HEK293 (cell line): ENCODE data around the gene SUDS3.
A peak's percentile ranks its signal among the peaks of the same experiment; 100 is the strongest.
"Not testable (repeated sequence)": the region's sequence is repeated elsewhere in the genome, so short reads cannot be mapped to it uniquely, and the experiment has no call there.

Experiments
- CTCF ChIA-PET: fragments of 350-600 bp; formaldehyde crosslinking; extraction: SDS; loops from one replicate; lab custom pipeline; 2021; ENCODE audit warnings: antibody characterized with exemption; lab: Yijun Ruan, JAX
- POLR2A ChIA-PET: fragments of 300-600 bp; formaldehyde crosslinking; extraction: SDS; loops from one replicate; lab custom pipeline; 2020; ENCODE audit warnings: antibody characterized with exemption, inconsistent platforms; lab: Yijun Ruan, JAX
- H3K27ac ChIP-seq: fragments of 200-500 bp; sonication (Bioruptor generic); 2 replicates; pipeline ENCODE4 v1.5.1; 2014; ENCODE audit warnings: low read depth, low read length, control low read depth, inconsistent platforms; ENCODE audit errors: extremely low read depth
- H3K36me3 ChIP-seq, 2 experiments: fragments of 200-500 bp in 1 of 2; sonication (Bioruptor generic) in 1 of 2; 1 replicate in 1 of 2; 2 replicates in 1 of 2; pipeline ENCODE4 v1.5.1; 2014 to 2017; ENCODE audit warnings: inconsistent platforms in 2 of 2, low read length in 2 of 2; ENCODE audit not compliant: control insufficient read depth in 2 of 2, insufficient read depth in 1 of 2
- H3K4me1 ChIP-seq: fragments of 200-500 bp; sonication (Bioruptor generic); 2 replicates; pipeline ENCODE4 v1.5.1; 2014; ENCODE audit warnings: mild to moderate bottlenecking, low read length, inconsistent platforms; ENCODE audit not compliant: control insufficient read depth, insufficient read depth
- H3K4me3 ChIP-seq: 2 replicates; pipeline ENCODE4 v1.5.1; 2011; ENCODE audit warnings: low read depth, mild to moderate bottlenecking, control low read depth, low read length, moderate library complexity
- H3K9me3 ChIP-seq: fragments of 200-500 bp; sonication (Bioruptor generic); 2 replicates; pipeline ENCODE4 v1.5.1; 2014; ENCODE audit warnings: low read depth, low read length, inconsistent platforms; ENCODE audit not compliant: control insufficient read depth, insufficient read depth
- GLI4 ChIP-seq: fragments of 450-650 bp; formaldehyde crosslinking; IDR thresholded peaks from 2 replicates; pipeline ENCODE4 v1.5.1; 2016; ENCODE audit warnings: missing biosample characterization, missing genetic modification characterization
- KLF7 ChIP-seq: fragments of 450-650 bp; formaldehyde crosslinking; IDR thresholded peaks from 2 replicates; pipeline ENCODE4 v1.5.1; 2016; ENCODE audit warnings: missing biosample characterization, missing genetic modification characterization, borderline replicate concordance
- SP2 ChIP-seq: fragments of 450-650 bp; formaldehyde crosslinking; IDR thresholded peaks from 2 replicates; pipeline ENCODE4 v1.5.1; 2016; ENCODE audit warnings: missing biosample characterization, missing genetic modification characterization
- ZEB2 ChIP-seq: fragments of 450-650 bp; formaldehyde crosslinking; IDR thresholded peaks from 2 replicates; pipeline ENCODE4 v1.5.1; 2016; ENCODE audit warnings: missing biosample characterization, missing genetic modification characterization
- ZNF133 ChIP-seq: fragments of 450-650 bp; formaldehyde crosslinking; IDR thresholded peaks from 2 replicates; pipeline ENCODE4 v1.5.1; 2016; ENCODE audit warnings: missing biosample characterization, missing genetic modification characterization
- ZNF16 ChIP-seq: fragments of 450-650 bp; formaldehyde crosslinking; IDR thresholded peaks from 2 replicates; pipeline ENCODE4 v1.5.1; 2016; ENCODE audit warnings: low read depth, missing biosample characterization, missing genetic modification characterization
- ZNF19 ChIP-seq: fragments of 450-650 bp; formaldehyde crosslinking; IDR thresholded peaks from 2 replicates; pipeline ENCODE4; 2016; ENCODE audit warnings: missing biosample characterization, missing genetic modification characterization, low read depth
- ZNF2 ChIP-seq: fragments of 450-650 bp; formaldehyde crosslinking; IDR thresholded peaks from 2 replicates; pipeline ENCODE4 v1.5.1; 2016; ENCODE audit warnings: missing biosample characterization, missing genetic modification characterization
- ZNF311 ChIP-seq: fragments of 450-650 bp; formaldehyde crosslinking; IDR thresholded peaks from 2 replicates; pipeline ENCODE4 v1.5.1; 2017; ENCODE audit warnings: missing biosample characterization, missing genetic modification characterization, borderline replicate concordance
- ZNF48 ChIP-seq: fragments of 450-650 bp; formaldehyde crosslinking; IDR thresholded peaks from 2 replicates; pipeline ENCODE4 v1.5.1; 2016; ENCODE audit warnings: missing biosample characterization, missing genetic modification characterization
- ZNF585B ChIP-seq: fragments of 450-650 bp; formaldehyde crosslinking; IDR thresholded peaks from 2 replicates; pipeline ENCODE4 v1.5.1; 2016; ENCODE audit warnings: missing biosample characterization, missing genetic modification characterization
- ZNF610 ChIP-seq: fragments of 450-650 bp; formaldehyde crosslinking; IDR thresholded peaks from 2 replicates; pipeline ENCODE4 v1.5.1; 2016; ENCODE audit warnings: missing biosample characterization, missing genetic modification characterization, borderline replicate concordance
- ZNF629 ChIP-seq: fragments of 450-650 bp; formaldehyde crosslinking; IDR thresholded peaks from 2 replicates; pipeline ENCODE4 v1.5.1; 2017; ENCODE audit warnings: missing biosample characterization, missing genetic modification characterization
- ZNF654 ChIP-seq: fragments of 450-650 bp; formaldehyde crosslinking; IDR thresholded peaks from 2 replicates; pipeline ENCODE4 v1.5.1; 2016; ENCODE audit warnings: low read depth, missing biosample characterization, missing genetic modification characterization
- ZNF785 ChIP-seq: fragments of 450-650 bp; formaldehyde crosslinking; IDR thresholded peaks from 2 replicates; pipeline ENCODE4 v1.5.1; 2016; ENCODE audit warnings: missing biosample characterization, missing genetic modification characterization
- TF ChIP-seq, protein P1 (sequence below): fragments of 450-650 bp; formaldehyde crosslinking; IDR thresholded peaks from 2 replicates; pipeline ENCODE4 v1.5.1; 2016; ENCODE audit warnings: missing biosample characterization, missing genetic modification characterization
- TF ChIP-seq, protein P2 (sequence below): fragments of 450-650 bp; formaldehyde crosslinking; IDR thresholded peaks from 2 replicates; pipeline ENCODE4 v1.5.1; 2016; ENCODE audit warnings: missing biosample characterization, missing genetic modification characterization
- TF ChIP-seq, protein P3 (sequence below): fragments of 450-650 bp; formaldehyde crosslinking; IDR thresholded peaks from 2 replicates; pipeline ENCODE4 v1.5.1; 2016; ENCODE audit warnings: missing biosample characterization, missing genetic modification characterization

SUDS3 gene

DNA sequence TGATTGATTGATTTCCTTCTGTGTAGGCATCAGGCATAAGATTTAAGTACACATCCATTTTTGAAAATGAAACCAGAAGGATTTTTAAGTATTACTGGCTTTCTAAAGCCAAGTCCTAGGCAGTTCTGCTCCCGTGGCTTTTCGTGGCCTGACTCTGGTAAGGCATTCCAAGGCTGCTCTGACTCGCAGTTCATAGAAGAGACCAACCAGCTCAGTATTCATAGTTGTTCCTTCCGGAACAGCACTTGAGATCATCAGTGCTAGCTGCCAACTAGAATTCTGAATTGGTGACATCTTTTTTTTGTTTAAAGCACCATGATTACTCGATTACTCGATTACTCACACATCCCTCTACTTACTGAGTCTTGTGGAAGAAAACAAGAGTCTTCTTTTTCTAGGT lies 25.9 kb downstream of the SUDS3 start (continued):
- no peak for TF ChIP-seq SP2 (tag by site-specific recombination)
- no peak for TF ChIP-seq ZNF2 (tag by site-specific recombination)
- TF ChIP-seq ZNF133, result no peak
- TF ChIP-seq ZNF785 (tag by site-specific recombination), result no peak

DNA sequence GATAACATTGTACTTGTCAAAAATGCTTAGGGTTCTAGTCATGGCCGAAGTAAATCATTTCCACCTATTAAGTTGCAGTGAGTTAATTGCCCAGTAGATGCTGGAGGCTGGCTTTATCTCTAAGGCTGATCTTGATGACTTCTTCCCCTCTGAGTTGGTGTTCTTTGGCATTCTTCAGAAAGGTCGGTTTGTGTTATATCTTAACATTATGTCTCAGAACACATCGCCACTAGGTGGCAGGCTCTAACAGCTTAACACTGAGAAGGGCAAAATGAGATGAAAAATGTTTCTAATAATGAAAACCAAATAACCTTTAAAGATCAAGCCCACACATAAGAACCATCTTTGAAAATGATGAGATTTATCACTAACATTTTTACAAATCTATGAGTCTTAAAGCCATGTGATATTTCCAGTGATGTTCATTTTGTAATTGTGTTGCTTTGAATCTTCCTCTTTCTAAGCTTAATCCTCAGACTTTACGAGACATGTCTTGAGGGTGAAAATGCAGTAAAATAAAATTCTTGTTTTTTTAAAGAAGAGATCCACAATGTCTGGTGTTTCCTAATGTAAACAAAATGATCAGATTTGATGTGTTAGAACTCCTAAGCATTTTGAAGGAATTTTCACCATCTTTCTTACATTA lies 28.6 kb downstream of the SUDS3 start:
- Histone ChIP-seq H3K36me3 (peaks cover 32 to 78% of the 10 kb centered on the region in 2 experiments), H3K27ac (no peak overlapping the region), H3K4me1 (no peaks in the 10 kb centered on the region), H3K4me3 (no peak overlapping the region), H3K9me3 (no peaks in the 10 kb centered on the region)
- TF ChIP-seq ZNF16 (tag by site-specific recombination), result no peak
- TF ChIP-seq ZNF585B (tag by site-specific recombination), result no peak
- TF ChIP-seq ZNF654 (tag by site-specific recombination), result peak; percentile 79
- no peak for TF ChIP-seq ZNF610 (tag by site-specific recombination)
- no peak for TF ChIP-seq GLI4 (tag by site-specific recombination)
- no peak for TF ChIP-seq KLF7 (tag by site-specific recombination)
- no peak for TF ChIP-seq ZNF19 (tag by site-specific recombination)
- no peak for TF ChIP-seq ZNF629 (tag by site-specific recombination)
- no peak for TF ChIP-seq ZEB2
- TF ChIP-seq, protein P1, sequence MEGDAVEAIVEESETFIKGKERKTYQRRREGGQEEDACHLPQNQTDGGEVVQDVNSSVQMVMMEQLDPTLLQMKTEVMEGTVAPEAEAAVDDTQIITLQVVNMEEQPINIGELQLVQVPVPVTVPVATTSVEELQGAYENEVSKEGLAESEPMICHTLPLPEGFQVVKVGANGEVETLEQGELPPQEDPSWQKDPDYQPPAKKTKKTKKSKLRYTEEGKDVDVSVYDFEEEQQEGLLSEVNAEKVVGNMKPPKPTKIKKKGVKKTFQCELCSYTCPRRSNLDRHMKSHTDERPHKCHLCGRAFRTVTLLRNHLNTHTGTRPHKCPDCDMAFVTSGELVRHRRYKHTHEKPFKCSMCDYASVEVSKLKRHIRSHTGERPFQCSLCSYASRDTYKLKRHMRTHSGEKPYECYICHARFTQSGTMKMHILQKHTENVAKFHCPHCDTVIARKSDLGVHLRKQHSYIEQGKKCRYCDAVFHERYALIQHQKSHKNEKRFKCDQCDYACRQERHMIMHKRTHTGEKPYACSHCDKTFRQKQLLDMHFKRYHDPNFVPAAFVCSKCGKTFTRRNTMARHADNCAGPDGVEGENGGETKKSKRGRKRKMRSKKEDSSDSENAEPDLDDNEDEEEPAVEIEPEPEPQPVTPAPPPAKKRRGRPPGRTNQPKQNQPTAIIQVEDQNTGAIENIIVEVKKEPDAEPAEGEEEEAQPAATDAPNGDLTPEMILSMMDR (tag by site-specific recombination), result 0 out of 2 replicates have a peak, but pooled peaks have one; percentile 32
- TF ChIP-seq ZNF48 (tag by site-specific recombination), result no peak
- TF ChIP-seq ZNF311, result no peak
- TF ChIP-seq, protein P2, sequence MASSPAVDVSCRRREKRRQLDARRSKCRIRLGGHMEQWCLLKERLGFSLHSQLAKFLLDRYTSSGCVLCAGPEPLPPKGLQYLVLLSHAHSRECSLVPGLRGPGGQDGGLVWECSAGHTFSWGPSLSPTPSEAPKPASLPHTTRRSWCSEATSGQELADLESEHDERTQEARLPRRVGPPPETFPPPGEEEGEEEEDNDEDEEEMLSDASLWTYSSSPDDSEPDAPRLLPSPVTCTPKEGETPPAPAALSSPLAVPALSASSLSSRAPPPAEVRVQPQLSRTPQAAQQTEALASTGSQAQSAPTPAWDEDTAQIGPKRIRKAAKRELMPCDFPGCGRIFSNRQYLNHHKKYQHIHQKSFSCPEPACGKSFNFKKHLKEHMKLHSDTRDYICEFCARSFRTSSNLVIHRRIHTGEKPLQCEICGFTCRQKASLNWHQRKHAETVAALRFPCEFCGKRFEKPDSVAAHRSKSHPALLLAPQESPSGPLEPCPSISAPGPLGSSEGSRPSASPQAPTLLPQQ (tag by site-specific recombination), result no peak
- TF ChIP-seq, protein P3, sequence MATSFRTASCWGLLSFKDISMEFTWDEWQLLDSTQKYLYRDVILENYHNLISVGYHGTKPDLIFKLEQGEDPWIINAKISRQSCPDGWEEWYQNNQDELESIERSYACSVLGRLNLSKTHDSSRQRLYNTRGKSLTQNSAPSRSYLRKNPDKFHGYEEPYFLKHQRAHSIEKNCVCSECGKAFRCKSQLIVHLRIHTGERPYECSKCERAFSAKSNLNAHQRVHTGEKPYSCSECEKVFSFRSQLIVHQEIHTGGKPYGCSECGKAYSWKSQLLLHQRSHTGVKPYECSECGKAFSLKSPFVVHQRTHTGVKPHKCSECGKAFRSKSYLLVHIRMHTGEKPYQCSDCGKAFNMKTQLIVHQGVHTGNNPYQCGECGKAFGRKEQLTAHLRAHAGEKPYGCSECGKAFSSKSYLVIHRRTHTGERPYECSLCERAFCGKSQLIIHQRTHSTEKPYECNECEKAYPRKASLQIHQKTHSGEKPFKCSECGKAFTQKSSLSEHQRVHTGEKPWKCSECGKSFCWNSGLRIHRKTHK (tag by site-specific recombination), result no peak
- POLR2A ChIA-PET, result no interaction called here
- CTCF ChIA-PET, result interaction anchor here (0.6 to 1.8 kb wide), 15 partner anchors 9 to 1142 kb away, joined by 3 to 8 read pairs (median 4); no protein-coding TSS in a partner anchor

DNA sequence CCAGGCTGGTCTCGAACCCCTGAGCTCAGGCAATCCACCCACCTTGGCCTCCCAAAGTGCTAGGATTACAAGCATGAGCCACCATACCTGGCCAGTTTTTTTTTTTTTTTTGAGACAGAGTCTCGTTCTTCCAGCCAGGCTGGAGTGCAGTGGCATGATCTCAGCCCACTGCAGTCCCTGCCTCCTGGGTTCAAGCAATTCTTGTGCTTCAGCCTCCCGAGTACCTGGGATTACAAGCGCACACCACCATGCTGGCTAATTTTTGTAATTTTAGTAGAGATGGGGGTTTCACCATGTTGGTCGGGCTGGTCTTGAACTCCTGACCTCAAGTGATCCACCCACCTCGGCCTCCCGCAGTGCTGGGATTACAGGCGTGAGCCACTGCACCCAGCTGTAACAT lies 31.9 kb downstream of the SUDS3 start:
- H3K36me3 ChIP-seq, result peaks cover 24 to 72% of the 10 kb centered on the region in 2 experiments
- H3K9me3 ChIP-seq, result not testable (repeated sequence)
- CTCF ChIA-PET, result interaction anchor here (0.6 kb wide), 1 partner anchor 49 kb away, joined by 4 read pairs; no protein-coding TSS in a partner anchor

More for the DNA sequence above, 31.9 kb downstream of the SUDS3 start:
- POLR2A ChIA-PET, result interaction anchor here (0.6 kb wide), 1 partner anchor 788 kb away, joined by 3 read pairs; no protein-coding TSS in a partner anchor
- H3K4me1 ChIP-seq, H3K4me3 ChIP-seq, H3K27ac ChIP-seq: not testable (repeated sequence)
